Prostate gland (tissue), 2 donors: ENCODE data around the gene PAMR1.

Source experiments
- CTCF ChIP-seq, 4 experiments: fragments of 200-600 bp in 2 of 4; fragments of 450-650 bp in 2 of 4; sonication (generic) in 2 of 4; IDR thresholded peaks; 1 replicate in 3 of 4; 2 replicates in 1 of 4; pipeline ENCODE4 v1.5.1; 2016 to 2019; ENCODE audit warnings: antibody characterized with exemption in 4 of 4, mild to moderate bottlenecking in 2 of 4, moderate library complexity in 2 of 4
- POLR2A ChIP-seq: fragments of 450-650 bp; IDR thresholded peaks from one replicate; pipeline ENCODE4 v1.6.1; 2016; ENCODE audit warnings: antibody characterized with exemption, mild to moderate bottlenecking
- POLR2AphosphoS5 ChIP-seq: sonication (generic); formaldehyde crosslinking; IDR thresholded peaks from one replicate; pipeline ENCODE4 v1.6.1; 2017; ENCODE audit warnings: antibody characterized with exemption

GRCh38 chr11:35520376-35520775, 5.0 kb downstream of the PAMR1 start:
- TF ChIP-seq CTCF (IDR thresholded peaks at IDR 0.05) (no peak), POLR2AphosphoS5 (no peak), POLR2A (no peak)
